Neutrophil (primary cell): ENCODE data around the gene FGF18.

ENCODE experiments used
- H3K27ac ChIP-seq: fragments of 200-600 bp; sonication (generic); 2 replicates; pipeline ENCODE4 v1.5.1; 2016; ENCODE audit warnings: mild to moderate bottlenecking, moderate library complexity
- H3K27me3 ChIP-seq: fragments of 200-600 bp; sonication (generic); 2 replicates; pipeline ENCODE4 v1.6.0; 2016; ENCODE audit warnings: mild to moderate bottlenecking
- H3K36me3 ChIP-seq: fragments of 200-600 bp; sonication (generic); 2 replicates; pipeline ENCODE4 v1.5.1; 2017
- H3K4me1 ChIP-seq, 2 experiments: fragments of 200-600 bp in 1 of 2; sonication (generic) in 1 of 2; 1 replicate in 1 of 2; 2 replicates in 1 of 2; pipeline versions ENCODE4 v1.5.1 to v1.6.1; 2013 to 2016; ENCODE audit warnings: low read depth in 1 of 2, low read length in 1 of 2, mild to moderate bottlenecking in 1 of 2, moderate library complexity in 1 of 2; ENCODE audit not compliant: control insufficient read depth in 1 of 2, insufficient read depth in 1 of 2
- H3K4me3 ChIP-seq, 2 experiments: fragments of 200-600 bp in 1 of 2; sonication (generic) in 1 of 2; 1 replicate in 1 of 2; 2 replicates in 1 of 2; pipeline ENCODE4 v1.5.1; 2013 to 2016; ENCODE audit warnings: low read depth in 1 of 2, low read length in 1 of 2, mild to moderate bottlenecking in 1 of 2, moderate library complexity in 1 of 2
- H3K9me3 ChIP-seq: fragments of 200-600 bp; sonication (generic); 2 replicates; pipeline ENCODE4 v1.5.1; 2016
- TF ChIP-seq, protein P1 (sequence below): fragments of 200-600 bp; sonication (generic); IDR thresholded peaks from 2 replicates; pipeline ENCODE4 v1.5.1; 2016; ENCODE audit warnings: antibody characterized with exemption

FGF18 gene

GRCh38 chr5:171477101-171477500 lies 57.7 kb downstream of the FGF18 start:
- Histone ChIP-seq H3K9me3 (no peaks in the 10 kb centered on the region), H3K36me3 (no peaks in the 10 kb centered on the region), H3K27ac (no peak overlapping the region), H3K4me3 (no peak overlapping the region), H3K4me1 (peaks cover 9 to 15% of the 10 kb centered on the region in 2 experiments), H3K27me3 (no peaks in the 10 kb centered on the region)
- TF ChIP-seq, protein P1, sequence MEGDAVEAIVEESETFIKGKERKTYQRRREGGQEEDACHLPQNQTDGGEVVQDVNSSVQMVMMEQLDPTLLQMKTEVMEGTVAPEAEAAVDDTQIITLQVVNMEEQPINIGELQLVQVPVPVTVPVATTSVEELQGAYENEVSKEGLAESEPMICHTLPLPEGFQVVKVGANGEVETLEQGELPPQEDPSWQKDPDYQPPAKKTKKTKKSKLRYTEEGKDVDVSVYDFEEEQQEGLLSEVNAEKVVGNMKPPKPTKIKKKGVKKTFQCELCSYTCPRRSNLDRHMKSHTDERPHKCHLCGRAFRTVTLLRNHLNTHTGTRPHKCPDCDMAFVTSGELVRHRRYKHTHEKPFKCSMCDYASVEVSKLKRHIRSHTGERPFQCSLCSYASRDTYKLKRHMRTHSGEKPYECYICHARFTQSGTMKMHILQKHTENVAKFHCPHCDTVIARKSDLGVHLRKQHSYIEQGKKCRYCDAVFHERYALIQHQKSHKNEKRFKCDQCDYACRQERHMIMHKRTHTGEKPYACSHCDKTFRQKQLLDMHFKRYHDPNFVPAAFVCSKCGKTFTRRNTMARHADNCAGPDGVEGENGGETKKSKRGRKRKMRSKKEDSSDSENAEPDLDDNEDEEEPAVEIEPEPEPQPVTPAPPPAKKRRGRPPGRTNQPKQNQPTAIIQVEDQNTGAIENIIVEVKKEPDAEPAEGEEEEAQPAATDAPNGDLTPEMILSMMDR: no peak

DNA sequence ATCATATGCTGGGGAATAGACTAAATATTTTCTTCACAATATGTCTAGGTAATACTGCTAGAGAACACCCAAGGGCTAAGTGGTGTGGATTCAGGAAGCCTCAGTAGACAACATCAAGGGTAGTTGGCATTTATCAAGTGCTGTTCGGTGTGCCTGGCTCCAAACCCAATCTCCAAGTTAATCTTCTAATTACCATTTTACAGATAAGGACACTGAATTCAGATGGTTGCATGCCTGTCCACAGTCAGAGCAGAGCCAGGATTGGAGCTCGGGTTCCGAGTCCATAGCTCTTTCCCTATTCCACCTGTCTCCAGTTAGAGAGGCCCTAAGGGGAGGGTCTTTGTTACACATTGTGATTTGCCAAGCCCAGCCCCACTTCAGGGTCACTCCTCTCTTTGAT lies 58.2 kb downstream of the FGF18 start:
- TF ChIP-seq, protein P1: no peak
- Histone ChIP-seq H3K4me1 (peaks cover 9 to 15% of the 10 kb centered on the region in 2 experiments), H3K27ac (no peak overlapping the region), H3K36me3 (no peaks in the 10 kb centered on the region), H3K27me3 (no peaks in the 10 kb centered on the region), H3K4me3 (no peak overlapping the region), H3K9me3 (no peaks in the 10 kb centered on the region)

GRCh38 chr5:171478946-171479775 lies 59.7 kb downstream of the FGF18 start:
- H3K27ac ChIP-seq: no peak overlapping the region
- TF ChIP-seq, protein P1: no peak

DNA sequence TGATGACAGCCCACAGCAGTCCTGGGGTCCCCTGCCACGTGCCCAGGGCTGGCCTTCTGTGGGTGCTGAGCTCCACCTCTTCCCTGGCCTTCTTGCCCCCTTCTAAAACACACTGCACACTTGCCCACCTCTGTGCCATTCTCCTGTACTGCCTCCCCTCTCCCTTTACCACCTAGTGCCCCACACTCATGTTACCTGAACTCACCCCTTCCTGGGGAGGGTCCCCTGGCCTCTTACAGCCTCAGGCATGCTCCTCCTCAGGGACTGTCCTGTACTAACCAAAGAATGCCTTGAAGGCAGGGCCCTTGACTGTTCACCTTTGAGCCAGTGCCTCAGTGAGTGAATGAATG lies 60.3 kb downstream of the FGF18 start:
- Histone ChIP-seq H3K27me3 (no peaks in the 10 kb centered on the region), H3K36me3 (no peaks in the 10 kb centered on the region), H3K4me3 (no peak overlapping the region), H3K4me1 (peaks cover 9 to 15% of the 10 kb centered on the region in 2 experiments), H3K9me3 (no peaks in the 10 kb centered on the region), H3K27ac (no peak overlapping the region)
- TF ChIP-seq, protein P1: no peak

More at GRCh38 chr5:171478946-171479775, 59.7 kb downstream of the FGF18 start:
- H3K4me1 ChIP-seq: peaks cover 9 to 15% of the 10 kb centered on the region in 2 experiments
- H3K4me3 ChIP-seq: no peak overlapping the region
- no peaks in the 10 kb centered on the region for H3K9me3 ChIP-seq
- no peaks in the 10 kb centered on the region for H3K36me3 ChIP-seq
- no peaks in the 10 kb centered on the region for H3K27me3 ChIP-seq

GRCh38 chr5:171480239-171480638 lies 60.8 kb downstream of the FGF18 start:
- H3K9me3 ChIP-seq: no peaks in the 10 kb centered on the region

More at GRCh38 chr5:171480239-171480638, 60.8 kb downstream of the FGF18 start:
- Histone ChIP-seq H3K36me3 (no peaks in the 10 kb centered on the region), H3K27ac (no peak overlapping the region), H3K27me3 (no peaks in the 10 kb centered on the region), H3K4me1 (peaks cover 9 to 15% of the 10 kb centered on the region in 2 experiments), H3K4me3 (no peak overlapping the region)
- TF ChIP-seq, protein P1: no peak
